ENCODE data around the gene PLEKHA6.

DNA sequence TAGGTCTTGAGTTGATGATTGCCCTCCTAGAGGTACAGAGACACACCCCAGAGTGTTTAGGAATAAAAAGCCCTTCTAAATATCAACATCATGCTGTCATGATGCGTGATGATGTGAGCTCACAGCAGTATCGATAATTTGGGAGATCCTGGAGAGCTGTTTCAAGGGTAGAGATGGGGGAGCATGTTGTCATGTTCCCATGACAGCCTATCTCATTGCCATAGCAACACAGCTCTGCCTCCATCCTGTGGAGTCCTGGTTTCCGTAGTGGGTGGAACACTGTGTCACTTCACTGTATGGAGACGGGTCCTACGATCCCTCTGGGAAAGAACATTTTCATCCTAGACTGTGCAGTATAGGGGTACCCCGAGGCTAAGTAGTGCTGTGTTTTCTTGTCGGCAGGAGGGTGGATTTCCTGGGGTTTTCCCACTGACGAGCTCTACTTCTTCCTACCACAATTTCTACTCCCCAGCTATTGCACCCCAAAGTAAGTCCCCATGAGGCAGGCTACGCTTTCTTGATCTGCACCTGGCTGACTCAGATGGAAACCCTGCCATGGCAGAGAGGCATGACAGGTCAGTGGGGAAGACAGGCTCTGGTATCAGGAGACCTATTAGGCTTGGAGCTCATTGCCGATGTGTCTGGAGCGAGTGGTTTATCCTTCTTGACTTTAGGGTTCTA is 170.6 kb downstream of the PLEKHA6 start:
- TF ChIP-seq, protein P1, sequence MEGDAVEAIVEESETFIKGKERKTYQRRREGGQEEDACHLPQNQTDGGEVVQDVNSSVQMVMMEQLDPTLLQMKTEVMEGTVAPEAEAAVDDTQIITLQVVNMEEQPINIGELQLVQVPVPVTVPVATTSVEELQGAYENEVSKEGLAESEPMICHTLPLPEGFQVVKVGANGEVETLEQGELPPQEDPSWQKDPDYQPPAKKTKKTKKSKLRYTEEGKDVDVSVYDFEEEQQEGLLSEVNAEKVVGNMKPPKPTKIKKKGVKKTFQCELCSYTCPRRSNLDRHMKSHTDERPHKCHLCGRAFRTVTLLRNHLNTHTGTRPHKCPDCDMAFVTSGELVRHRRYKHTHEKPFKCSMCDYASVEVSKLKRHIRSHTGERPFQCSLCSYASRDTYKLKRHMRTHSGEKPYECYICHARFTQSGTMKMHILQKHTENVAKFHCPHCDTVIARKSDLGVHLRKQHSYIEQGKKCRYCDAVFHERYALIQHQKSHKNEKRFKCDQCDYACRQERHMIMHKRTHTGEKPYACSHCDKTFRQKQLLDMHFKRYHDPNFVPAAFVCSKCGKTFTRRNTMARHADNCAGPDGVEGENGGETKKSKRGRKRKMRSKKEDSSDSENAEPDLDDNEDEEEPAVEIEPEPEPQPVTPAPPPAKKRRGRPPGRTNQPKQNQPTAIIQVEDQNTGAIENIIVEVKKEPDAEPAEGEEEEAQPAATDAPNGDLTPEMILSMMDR (IDR thresholded peaks at IDR 0.05) = no peak
- no peak for TF ChIP-seq POLR2A (IDR thresholded peaks at IDR 0.05)
